ENCODE results near the gene BRPF3. TPM values are rescaled to one million over a fixed set of nuclear protein-coding genes. Genes with fewer than 3 reads are reported as not detected.

Gene BRPF3
- 7.1 and 11.4 TPM in 2 replicates for total RNA-seq

- no peak for DNase-seq (ENCODE audit: low read depth)
- H3K4me3 ChIP-seq (ENCODE audit: low read depth, low read length): peak within 1 kb of the TSS; percentile 82
- TF ChIP-seq, protein P1, sequence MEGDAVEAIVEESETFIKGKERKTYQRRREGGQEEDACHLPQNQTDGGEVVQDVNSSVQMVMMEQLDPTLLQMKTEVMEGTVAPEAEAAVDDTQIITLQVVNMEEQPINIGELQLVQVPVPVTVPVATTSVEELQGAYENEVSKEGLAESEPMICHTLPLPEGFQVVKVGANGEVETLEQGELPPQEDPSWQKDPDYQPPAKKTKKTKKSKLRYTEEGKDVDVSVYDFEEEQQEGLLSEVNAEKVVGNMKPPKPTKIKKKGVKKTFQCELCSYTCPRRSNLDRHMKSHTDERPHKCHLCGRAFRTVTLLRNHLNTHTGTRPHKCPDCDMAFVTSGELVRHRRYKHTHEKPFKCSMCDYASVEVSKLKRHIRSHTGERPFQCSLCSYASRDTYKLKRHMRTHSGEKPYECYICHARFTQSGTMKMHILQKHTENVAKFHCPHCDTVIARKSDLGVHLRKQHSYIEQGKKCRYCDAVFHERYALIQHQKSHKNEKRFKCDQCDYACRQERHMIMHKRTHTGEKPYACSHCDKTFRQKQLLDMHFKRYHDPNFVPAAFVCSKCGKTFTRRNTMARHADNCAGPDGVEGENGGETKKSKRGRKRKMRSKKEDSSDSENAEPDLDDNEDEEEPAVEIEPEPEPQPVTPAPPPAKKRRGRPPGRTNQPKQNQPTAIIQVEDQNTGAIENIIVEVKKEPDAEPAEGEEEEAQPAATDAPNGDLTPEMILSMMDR (conservative IDR thresholded peaks at IDR 0.05; ENCODE audit: low read depth, low read length): peak; percentile 37
These were observed at the start of gene BRPF3 for GRCh38 chr6:36196113-36196879. TSS of gene BRPF3 (plus strand) at chr6:36196744. CDS start at chr6:36200323, 3,579 bp downstream.

- H3K4me3 ChIP-seq (ENCODE audit: low read depth, low read length): no peak overlapping the region
- TF ChIP-seq, protein P1 (conservative IDR thresholded peaks at IDR 0.05; ENCODE audit: low read depth, low read length): no peak
- DNase-seq (ENCODE audit: low read depth): no peak
These were observed 49.2 kb upstream of the BRPF3 start for GRCh38 chr6:36147294-36147693.

- TF ChIP-seq, protein P1 (conservative IDR thresholded peaks at IDR 0.05; ENCODE audit: low read depth, low read length): no peak
- no peak for DNase-seq (ENCODE audit: low read depth)
- no peak overlapping the region for H3K4me3 ChIP-seq (ENCODE audit: low read depth, low read length)
These were observed 47.1 kb upstream of the BRPF3 start for GRCh38 chr6:36149476-36149875.

DNA sequence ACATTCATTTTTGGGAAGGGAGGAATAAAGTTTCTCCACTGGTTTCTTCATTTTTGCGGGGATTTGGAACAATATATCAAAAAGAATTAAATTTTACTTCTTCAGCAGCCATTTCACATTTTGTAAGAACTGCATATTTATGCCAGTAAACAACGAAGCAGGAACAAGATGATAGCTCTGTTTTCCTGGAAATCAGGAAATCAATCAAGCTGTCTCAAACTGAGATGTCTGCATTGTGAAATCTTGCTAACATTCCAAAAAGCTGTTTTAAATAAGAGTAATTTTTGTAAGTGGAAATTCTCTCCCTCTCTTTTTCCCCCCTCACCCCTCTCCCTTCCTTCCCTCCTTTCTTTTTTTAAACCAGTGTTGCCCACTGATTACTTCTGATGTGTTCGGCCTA lies 46.3 kb upstream of the BRPF3 start:
- DNase-seq (ENCODE audit: low read depth): no peak
- TF ChIP-seq, protein P1 (conservative IDR thresholded peaks at IDR 0.05; ENCODE audit: low read depth, low read length): no peak

GRCh38 chr6:36154286-36154685 lies 42.3 kb upstream of the BRPF3 start:
- no peak overlapping the region for H3K4me3 ChIP-seq (ENCODE audit: low read depth, low read length)
- TF ChIP-seq, protein P1 (conservative IDR thresholded peaks at IDR 0.05; ENCODE audit: low read depth, low read length): no peak
- DNase-seq (ENCODE audit: low read depth): no peak

More for the DNA sequence above, 46.3 kb upstream of the BRPF3 start:
- no peak overlapping the region for H3K4me3 ChIP-seq (ENCODE audit: low read depth, low read length)

- DNase-seq (ENCODE audit: low read depth): no peak
- H3K4me3 ChIP-seq (ENCODE audit: low read depth, low read length): no peak overlapping the region
- TF ChIP-seq, protein P1 (conservative IDR thresholded peaks at IDR 0.05; ENCODE audit: low read depth, low read length): no peak
These were observed 40.9 kb upstream of the BRPF3 start for GRCh38 chr6:36155662-36156061.
